HepG2 (cell line): ENCODE results near the gene CSHL1. TPM values are rescaled to one million over a fixed set of nuclear protein-coding genes. Genes with fewer than 3 reads are reported as not detected.

ENCODE experiments used
- ATRX ChIP-seq: sonication (generic); formaldehyde crosslinking; IDR thresholded peaks from 2 replicates; pipeline ENCODE4 v1.4.0; 2020; ENCODE audit warnings: missing genetic modification reagents, borderline replicate concordance
- CBX5 ChIP-seq: sonication (generic); formaldehyde crosslinking; IDR thresholded peaks from 2 replicates; pipeline ENCODE4 v1.4.0; 2020; ENCODE audit warnings: missing genetic modification reagents, borderline replicate concordance
- CREB1 ChIP-seq, 2 experiments: fragments of 450-650 bp in 1 of 2; IDR thresholded peaks; 2 replicates each; pipeline ENCODE4 v1.6.1; 2016 to 2017; ENCODE audit warnings: control low read depth in 1 of 2, mild to moderate bottlenecking in 1 of 2, missing compliant biosample characterization in 1 of 2, missing genetic modification characterization in 1 of 2
- DMAP1 ChIP-seq: IDR thresholded peaks from 2 replicates; pipeline ENCODE4 v1.6.1; 2016
- EEA1 ChIP-seq: sonication (generic); formaldehyde crosslinking; IDR thresholded peaks from 2 replicates; pipeline ENCODE4 v1.5.1; 2020; ENCODE audit warnings: mild to moderate bottlenecking, missing genetic modification reagents, borderline replicate concordance
- FOXC1 ChIP-seq: sonication (generic); formaldehyde crosslinking; IDR thresholded peaks from 2 replicates; pipeline ENCODE4 v1.8.0; 2022; ENCODE audit warnings: mild to moderate bottlenecking, missing genetic modification reagents, borderline replicate concordance
- KAT8 ChIP-seq: IDR thresholded peaks from 2 replicates; pipeline ENCODE4 v1.6.1; 2016; ENCODE audit warnings: missing genetic modification reagents, missing compliant biosample characterization
- KMT2A ChIP-seq: sonication (generic); formaldehyde crosslinking; IDR thresholded peaks from 2 replicates; pipeline ENCODE4 v1.4.0; 2020; ENCODE audit warnings: missing genetic modification reagents
- KMT2B ChIP-seq: IDR thresholded peaks from 2 replicates; pipeline ENCODE4 v1.6.1; 2016; ENCODE audit warnings: missing genetic modification reagents, missing compliant biosample characterization
- MYNN ChIP-seq: sonication (generic); formaldehyde crosslinking; IDR thresholded peaks from 2 replicates; pipeline ENCODE4 v1.4.0; 2020; ENCODE audit warnings: mild to moderate bottlenecking, low read depth, missing genetic modification reagents
- NCOR1 ChIP-seq: fragments of 200-600 bp; sonication (generic); IDR thresholded peaks from 2 replicates; pipeline ENCODE4 v1.7.0; 2017; ENCODE audit warnings: antibody characterized with exemption, low read length, borderline replicate concordance
- POGZ ChIP-seq: sonication (generic); formaldehyde crosslinking; IDR thresholded peaks from 2 replicates; pipeline ENCODE4 v1.4.0; 2020; ENCODE audit warnings: mild to moderate bottlenecking, missing genetic modification reagents
- POLR2A ChIP-seq, 2 experiments: IDR thresholded peaks; 2 replicates each; pipeline ENCODE4 v1.6.1; 2011; ENCODE audit warnings: low read depth in 2 of 2, low read length in 2 of 2, mild to moderate bottlenecking in 1 of 2, moderate library complexity in 1 of 2; ENCODE audit not compliant: insufficient read depth in 1 of 2
- SMARCC2 ChIP-seq: fragments of 450-650 bp; IDR thresholded peaks from 2 replicates; pipeline ENCODE4 v1.6.1; 2017; ENCODE audit warnings: antibody characterized with exemption, mild to moderate bottlenecking
- SNRNP70 ChIP-seq: fragments of 200-400 bp; formaldehyde crosslinking; IDR thresholded peaks from 2 replicates; pipeline ENCODE4 v1.6.1; 2017; ENCODE audit warnings: mild to moderate bottlenecking, low read depth, low read length, moderate library complexity
- TBX2 ChIP-seq: sonication (generic); formaldehyde crosslinking; IDR thresholded peaks from 2 replicates; pipeline ENCODE4 v1.5.0; 2020; ENCODE audit warnings: missing genetic modification reagents, mild to moderate bottlenecking, borderline replicate concordance
- TEAD3 ChIP-seq: optimal IDR thresholded peaks from 2 replicates; pipeline ENCODE3; 2016; ENCODE audit warnings: borderline replicate concordance
- TFAP4 ChIP-seq: sonication (generic); IDR thresholded peaks from 2 replicates; pipeline ENCODE4 v1.6.1; 2016; ENCODE audit warnings: low read depth, borderline replicate concordance
- ZNF232 ChIP-seq: sonication (generic); formaldehyde crosslinking; IDR thresholded peaks from 2 replicates; pipeline ENCODE4 v1.4.0; 2020; ENCODE audit warnings: missing genetic modification reagents, borderline replicate concordance
- ZNF251 ChIP-seq: sonication (generic); formaldehyde crosslinking; IDR thresholded peaks from 2 replicates; pipeline ENCODE4 v1.9.0; 2021; ENCODE audit warnings: mild to moderate bottlenecking, missing genetic modification reagents
- ZNF326 ChIP-seq: sonication (generic); formaldehyde crosslinking; IDR thresholded peaks from 2 replicates; pipeline ENCODE4 v1.4.0; 2020; ENCODE audit warnings: missing genetic modification reagents, borderline replicate concordance
- ZNF335 ChIP-seq: sonication (generic); formaldehyde crosslinking; IDR thresholded peaks from 2 replicates; pipeline ENCODE4 v1.4.0; 2020; ENCODE audit warnings: missing genetic modification reagents
- ZNF552 ChIP-seq: sonication (generic); formaldehyde crosslinking; IDR thresholded peaks from 2 replicates; pipeline ENCODE4 v1.9.0; 2022; ENCODE audit warnings: missing genetic modification reagents, mild to moderate bottlenecking, borderline replicate concordance
- ZNF660 ChIP-seq: sonication (generic); formaldehyde crosslinking; IDR thresholded peaks from 2 replicates; pipeline ENCODE4 v1.5.1; 2020; ENCODE audit warnings: mild to moderate bottlenecking, low read depth, missing genetic modification reagents, borderline replicate concordance
- ZNF678 ChIP-seq: sonication (generic); formaldehyde crosslinking; IDR thresholded peaks from 2 replicates; pipeline ENCODE4 v1.4.0; 2020; ENCODE audit warnings: mild to moderate bottlenecking, missing genetic modification reagents
- ZNF782 ChIP-seq: sonication (generic); formaldehyde crosslinking; IDR thresholded peaks from 2 replicates; pipeline ENCODE4 v1.4.0; 2020; ENCODE audit warnings: missing genetic modification reagents, mild to moderate bottlenecking, borderline replicate concordance
- ZSCAN9 ChIP-seq: IDR thresholded peaks from 2 replicates; pipeline ENCODE4 v1.6.1; 2016; ENCODE audit warnings: borderline replicate concordance
- polyA plus RNA-seq, 8 experiments: library from polyadenylated mRNA; depleted of rRNA in 3 of 8; stranded (reverse) in 7 of 8; unstranded in 1 of 8; fragments of >200 nt; fragmentation: Illumina TruSeq in 4 of 8; extraction: Trizol in 4 of 8; gene quantifications; 2 replicates each; pipeline versions ENCODE4 v1.2.1 to v1.2.3, GENCODE V29; 2011 to 2016; ENCODE audit warnings: low read depth in 4 of 8, missing spikeins in 1 of 8, mixed read lengths in 1 of 8; ENCODE audit not compliant: insufficient read depth in 1 of 8
- total RNA-seq, 5 experiments: library from RNA; depleted of rRNA; stranded (reverse); fragments of >200 nt; fragmentation: Illumina TruSeq; extraction: Trizol; gene quantifications; 2 replicates each; pipeline ENCODE4 v1.2.3, GENCODE V29; 2016; ENCODE audit warnings: low read depth in 1 of 5
- TF ChIP-seq, protein P1 (sequence below): sonication (generic); formaldehyde crosslinking; IDR thresholded peaks from 2 replicates; pipeline ENCODE4 v1.4.0; 2020; ENCODE audit warnings: mild to moderate bottlenecking, low read depth, missing genetic modification reagents
- TF ChIP-seq, protein P2 (sequence below): IDR thresholded peaks from 2 replicates; pipeline ENCODE4 v1.6.1; 2018; ENCODE audit warnings: missing genetic modification reagents, mild to moderate bottlenecking, missing compliant biosample characterization
- TF ChIP-seq, protein P3 (sequence below): sonication (generic); formaldehyde crosslinking; IDR thresholded peaks from 2 replicates; pipeline ENCODE4 v1.4.0; 2020; ENCODE audit warnings: missing genetic modification reagents

CSHL1 gene
- total and polyA plus RNA-seq, 2 of the 13 experiments (the other 11 are each of a cell fraction or from before 2014, with no cell fraction given) = not detected

GRCh38 chr17:63919311-63919723 is 8.3 kb upstream of the CSHL1 start (continued):
- 0 out of 2 replicates have a peak, but pooled peaks have one; percentile 21 for TF ChIP-seq ZSCAN9
- TF ChIP-seq CREB1 (IDR thresholded peaks at IDR 0.05) = no peak
- TF ChIP-seq CREB1 (CRISPR knock-in tag; IDR thresholded peaks at IDR 0.05) = no peak
- TF ChIP-seq ZNF251 (CRISPR knock-in tag) = 0 out of 2 replicates have a peak, but pooled peaks have one; percentile 14
- no peak for TF ChIP-seq KMT2A
- no peak for TF ChIP-seq ZNF782 (CRISPR knock-in tag)
- TF ChIP-seq FOXC1 (CRISPR knock-in tag) = no peak
- TF ChIP-seq SNRNP70 = no peak
- TF ChIP-seq TBX2 (CRISPR knock-in tag) = no peak
- TF ChIP-seq ZNF335 (CRISPR knock-in tag) = no peak
- TF ChIP-seq TFAP4 = peak; percentile 35; the same call in 1 of the 2 replicates
- TF ChIP-seq ZNF326 (CRISPR knock-in tag) = no peak
- TF ChIP-seq, protein P1, sequence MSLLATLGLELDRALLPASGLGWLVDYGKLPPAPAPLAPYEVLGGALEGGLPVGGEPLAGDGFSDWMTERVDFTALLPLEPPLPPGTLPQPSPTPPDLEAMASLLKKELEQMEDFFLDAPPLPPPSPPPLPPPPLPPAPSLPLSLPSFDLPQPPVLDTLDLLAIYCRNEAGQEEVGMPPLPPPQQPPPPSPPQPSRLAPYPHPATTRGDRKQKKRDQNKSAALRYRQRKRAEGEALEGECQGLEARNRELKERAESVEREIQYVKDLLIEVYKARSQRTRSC = no peak
- TF ChIP-seq ZNF232 (CRISPR knock-in tag) = no peak
- no peak for TF ChIP-seq KMT2B
- TF ChIP-seq NCOR1 = no peak
- no peak for TF ChIP-seq ZNF552 (CRISPR knock-in tag)
- no peak for TF ChIP-seq SMARCC2
- no peak for TF ChIP-seq POLR2A (IDR thresholded peaks at IDR 0.05; ENCODE audit: insufficient read depth in 1 of 2, low read depth in 2 of 2, low read length in 2 of 2)
- peak; percentile 14 for TF ChIP-seq TEAD3 (CRISPR knock-in tag)
- no peak for TF ChIP-seq DMAP1 (CRISPR knock-in tag)
- TF ChIP-seq, protein P2, sequence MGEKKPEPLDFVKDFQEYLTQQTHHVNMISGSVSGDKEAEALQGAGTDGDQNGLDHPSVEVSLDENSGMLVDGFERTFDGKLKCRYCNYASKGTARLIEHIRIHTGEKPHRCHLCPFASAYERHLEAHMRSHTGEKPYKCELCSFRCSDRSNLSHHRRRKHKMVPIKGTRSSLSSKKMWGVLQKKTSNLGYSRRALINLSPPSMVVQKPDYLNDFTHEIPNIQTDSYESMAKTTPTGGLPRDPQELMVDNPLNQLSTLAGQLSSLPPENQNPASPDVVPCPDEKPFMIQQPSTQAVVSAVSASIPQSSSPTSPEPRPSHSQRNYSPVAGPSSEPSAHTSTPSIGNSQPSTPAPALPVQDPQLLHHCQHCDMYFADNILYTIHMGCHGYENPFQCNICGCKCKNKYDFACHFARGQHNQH (CRISPR knock-in tag) = 0 out of 2 replicates have a peak, but pooled peaks have one; percentile 32
- TF ChIP-seq ATRX = no peak
- TF ChIP-seq KAT8 = no peak
- TF ChIP-seq CBX5 (CRISPR knock-in tag) = no peak
- TF ChIP-seq MYNN (CRISPR knock-in tag) = no peak
- TF ChIP-seq ZNF660 (CRISPR knock-in tag) = no peak
- no peak for TF ChIP-seq ZNF678 (CRISPR knock-in tag)
- no peak for TF ChIP-seq EEA1 (CRISPR knock-in tag)
- TF ChIP-seq, protein P3, sequence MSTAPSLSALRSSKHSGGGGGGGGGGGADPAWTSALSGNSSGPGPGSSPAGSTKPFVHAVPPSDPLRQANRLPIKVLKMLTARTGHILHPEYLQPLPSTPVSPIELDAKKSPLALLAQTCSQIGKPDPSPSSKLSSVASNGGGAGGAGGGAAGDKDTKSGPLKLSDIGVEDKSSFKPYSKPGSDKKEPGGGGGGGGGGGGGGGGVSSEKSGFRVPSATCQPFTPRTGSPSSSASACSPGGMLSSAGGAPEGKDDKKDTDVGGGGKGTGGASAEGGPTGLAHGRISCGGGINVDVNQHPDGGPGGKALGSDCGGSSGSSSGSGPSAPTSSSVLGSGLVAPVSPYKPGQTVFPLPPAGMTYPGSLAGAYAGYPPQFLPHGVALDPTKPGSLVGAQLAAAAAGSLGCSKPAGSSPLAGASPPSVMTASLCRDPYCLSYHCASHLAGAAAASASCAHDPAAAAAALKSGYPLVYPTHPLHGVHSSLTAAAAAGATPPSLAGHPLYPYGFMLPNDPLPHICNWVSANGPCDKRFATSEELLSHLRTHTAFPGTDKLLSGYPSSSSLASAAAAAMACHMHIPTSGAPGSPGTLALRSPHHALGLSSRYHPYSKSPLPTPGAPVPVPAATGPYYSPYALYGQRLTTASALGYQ (CRISPR knock-in tag) = no peak
- no peak for TF ChIP-seq POGZ (CRISPR knock-in tag)
